HEK293 (cell line): ENCODE measurements around the gene DNAJC6.

Source experiments
- KLF10 ChIP-seq: fragments of 450-650 bp; IDR thresholded peaks from 2 replicates; pipeline ENCODE4 v1.5.1; 2018; ENCODE audit warnings: missing biosample characterization, mild to moderate bottlenecking, missing genetic modification characterization
- OVOL3 ChIP-seq: fragments of 450-650 bp; formaldehyde crosslinking; IDR thresholded peaks from 2 replicates; pipeline ENCODE4 v1.5.1; 2016; ENCODE audit warnings: missing biosample characterization, missing genetic modification characterization
- PRDM10 ChIP-seq: fragments of 450-650 bp; formaldehyde crosslinking; IDR thresholded peaks from 2 replicates; pipeline ENCODE4 v1.5.1; 2016; ENCODE audit warnings: missing biosample characterization, missing genetic modification characterization
- PRDM2 ChIP-seq: fragments of 450-650 bp; formaldehyde crosslinking; IDR thresholded peaks from 2 replicates; pipeline ENCODE4 v1.5.1; 2016; ENCODE audit warnings: missing biosample characterization, missing genetic modification characterization, borderline replicate concordance
- SALL2 ChIP-seq: fragments of 450-650 bp; formaldehyde crosslinking; IDR thresholded peaks from 2 replicates; pipeline ENCODE4 v1.5.0; 2017; ENCODE audit warnings: missing biosample characterization, mild to moderate bottlenecking, missing genetic modification characterization, borderline replicate concordance
- SP2 ChIP-seq: fragments of 450-650 bp; formaldehyde crosslinking; IDR thresholded peaks from 2 replicates; pipeline ENCODE4 v1.5.1; 2016; ENCODE audit warnings: missing biosample characterization, missing genetic modification characterization
- SP7 ChIP-seq: fragments of 450-650 bp; formaldehyde crosslinking; IDR thresholded peaks from 2 replicates; pipeline ENCODE4 v1.5.1; 2016; ENCODE audit warnings: missing biosample characterization, missing genetic modification characterization
- TCF7L2 ChIP-seq: IDR thresholded peaks from 2 replicates; pipeline ENCODE4 v1.6.1; 2011; ENCODE audit warnings: low read depth, mild to moderate bottlenecking, inconsistent platforms, low read length, moderate library complexity, borderline replicate concordance
- YY1 ChIP-seq: fragments of 450-650 bp; formaldehyde crosslinking; IDR thresholded peaks from 2 replicates; pipeline ENCODE4 v1.5.1; 2018; ENCODE audit warnings: missing biosample characterization, missing genetic modification characterization
- ZBTB17 ChIP-seq: fragments of 450-650 bp; formaldehyde crosslinking; IDR thresholded peaks from 2 replicates; pipeline ENCODE4 v1.5.1; 2016; ENCODE audit warnings: missing biosample characterization, missing genetic modification characterization
- ZNF121 ChIP-seq: fragments of 450-650 bp; formaldehyde crosslinking; IDR thresholded peaks from 2 replicates; pipeline ENCODE4 v1.5.1; 2016; ENCODE audit warnings: missing biosample characterization, missing genetic modification characterization
- ZNF132 ChIP-seq: fragments of 450-650 bp; formaldehyde crosslinking; IDR thresholded peaks from 2 replicates; pipeline ENCODE4 v1.5.1; 2017; ENCODE audit warnings: missing biosample characterization, missing genetic modification characterization, borderline replicate concordance
- ZNF146 ChIP-seq: fragments of 450-650 bp; formaldehyde crosslinking; IDR thresholded peaks from 2 replicates; pipeline ENCODE4 v1.5.1; 2016; ENCODE audit warnings: missing biosample characterization, missing genetic modification characterization
- ZNF155 ChIP-seq: fragments of 450-650 bp; formaldehyde crosslinking; IDR thresholded peaks from 2 replicates; pipeline ENCODE4 v1.5.1; 2016; ENCODE audit warnings: missing biosample characterization, missing genetic modification characterization
- ZNF19 ChIP-seq: fragments of 450-650 bp; formaldehyde crosslinking; IDR thresholded peaks from 2 replicates; pipeline ENCODE4; 2016; ENCODE audit warnings: missing biosample characterization, missing genetic modification characterization, low read depth
- ZNF223 ChIP-seq: fragments of 450-650 bp; formaldehyde crosslinking; IDR thresholded peaks from 2 replicates; pipeline ENCODE4 v1.5.1; 2016; ENCODE audit warnings: missing biosample characterization, missing genetic modification characterization
- ZNF311 ChIP-seq: fragments of 450-650 bp; formaldehyde crosslinking; IDR thresholded peaks from 2 replicates; pipeline ENCODE4 v1.5.1; 2017; ENCODE audit warnings: missing biosample characterization, missing genetic modification characterization, borderline replicate concordance
- ZNF335 ChIP-seq: fragments of 450-650 bp; formaldehyde crosslinking; conservative IDR thresholded peaks from 2 replicates; pipeline ENCODE4 v1.5.1; 2016; ENCODE audit warnings: missing biosample characterization, missing genetic modification characterization
- ZNF404 ChIP-seq: fragments of 450-650 bp; formaldehyde crosslinking; IDR thresholded peaks from 2 replicates; pipeline ENCODE4 v1.5.1; 2017; ENCODE audit warnings: missing biosample characterization, missing genetic modification characterization
- ZNF513 ChIP-seq: fragments of 450-650 bp; IDR thresholded peaks from 2 replicates; pipeline ENCODE4 v1.5.1; 2018; ENCODE audit warnings: missing biosample characterization, missing genetic modification characterization
- ZNF530 ChIP-seq: fragments of 450-650 bp; formaldehyde crosslinking; IDR thresholded peaks from 2 replicates; pipeline ENCODE4 v1.5.1; 2016; ENCODE audit warnings: low read depth, missing biosample characterization, missing genetic modification characterization
- ZNF626 ChIP-seq: fragments of 450-650 bp; sonication (Bioruptor Pico); formaldehyde crosslinking; IDR thresholded peaks from 2 replicates; pipeline ENCODE4 v1.5.1; 2018; ENCODE audit warnings: missing biosample characterization, missing genetic modification characterization, inconsistent platforms
- ZNF664 ChIP-seq: fragments of 450-650 bp; formaldehyde crosslinking; IDR thresholded peaks from 2 replicates; pipeline ENCODE4 v1.5.1; 2016; ENCODE audit warnings: missing biosample characterization, missing genetic modification characterization
- ZNF670 ChIP-seq: fragments of 450-650 bp; formaldehyde crosslinking; IDR thresholded peaks from 2 replicates; pipeline ENCODE4 v1.5.1; 2016; ENCODE audit warnings: missing biosample characterization, missing genetic modification characterization, low read depth
- ZNF677 ChIP-seq: fragments of 450-650 bp; IDR thresholded peaks from 2 replicates; pipeline ENCODE4 v1.5.0; 2018; ENCODE audit warnings: missing biosample characterization, mild to moderate bottlenecking, missing genetic modification characterization, moderate library complexity
- TF ChIP-seq, protein P1 (sequence below): fragments of 450-650 bp; formaldehyde crosslinking; IDR thresholded peaks from 2 replicates; pipeline ENCODE4 v1.5.1; 2016; ENCODE audit warnings: missing biosample characterization, missing genetic modification characterization, borderline replicate concordance

DNAJC6 gene

DNA sequence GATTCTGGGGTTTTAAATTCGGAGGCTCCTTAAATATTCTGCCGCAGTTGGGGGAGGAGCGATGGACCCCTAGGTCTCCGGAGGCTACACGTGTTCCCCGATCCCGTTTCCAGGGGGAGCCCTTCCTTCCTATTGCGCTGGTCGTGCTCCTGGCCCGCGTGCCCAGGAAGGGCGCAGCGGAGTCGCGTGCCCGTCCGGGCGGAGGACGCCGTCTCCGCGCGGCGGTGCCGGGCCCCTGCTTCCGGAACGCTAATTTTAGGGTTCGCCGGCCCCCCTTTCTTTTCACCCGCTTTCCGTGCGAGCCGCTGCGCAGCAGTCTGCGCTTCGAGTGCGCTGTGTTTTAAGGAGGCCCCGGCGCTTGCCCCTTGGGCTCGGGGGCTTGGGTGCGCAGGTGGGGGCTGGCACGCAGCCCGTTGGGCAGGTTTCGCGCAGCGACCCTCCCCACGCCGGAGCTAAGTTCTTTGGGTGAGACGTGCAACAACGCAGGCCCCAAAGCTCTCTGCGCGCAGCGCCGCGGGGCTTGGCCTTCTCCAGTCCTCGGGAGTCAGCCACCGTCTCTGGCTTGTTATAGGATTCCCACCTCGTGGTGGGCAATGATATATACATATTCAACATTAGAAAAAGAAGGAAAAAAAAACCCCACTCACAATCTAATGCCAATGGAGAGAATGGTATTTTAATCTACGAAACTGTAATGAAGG, 43.5 kb upstream of the DNAJC6 start (continued):
- TF ChIP-seq PRDM2 (tag by site-specific recombination) (0 out of 2 replicates have a peak, but pooled peaks have one; percentile 30), ZNF121 (tag by site-specific recombination) (no peak), ZNF155 (tag by site-specific recombination) (no peak), SALL2 (tag by site-specific recombination) (no peak), ZNF664 (no peak), ZNF513 (no peak), SP2 (tag by site-specific recombination) (no peak), ZNF132 (tag by site-specific recombination) (no peak), KLF10 (no peak), ZBTB17 (tag by site-specific recombination) (no peak; the same call in none of the 2 replicates), ZNF670 (tag by site-specific recombination) (no peak), ZNF19 (tag by site-specific recombination) (no peak), YY1 (tag by site-specific recombination) (no peak), ZNF311 (tag by site-specific recombination) (no peak), ZNF335 (peak; percentile 87), ZNF530 (tag by site-specific recombination) (no peak), SP7 (tag by site-specific recombination) (peak; percentile 83), OVOL3 (tag by site-specific recombination) (no peak), ZNF677 (tag by site-specific recombination) (no peak), ZNF626 (no peak), TCF7L2 (no peak), ZNF146 (tag by site-specific recombination) (no peak), ZNF404 (no peak), PRDM10 (tag by site-specific recombination) (peak; percentile 98; the same call in 1 of the 2 replicates), ZNF223 (tag by site-specific recombination) (no peak)
- TF ChIP-seq, protein P1, sequence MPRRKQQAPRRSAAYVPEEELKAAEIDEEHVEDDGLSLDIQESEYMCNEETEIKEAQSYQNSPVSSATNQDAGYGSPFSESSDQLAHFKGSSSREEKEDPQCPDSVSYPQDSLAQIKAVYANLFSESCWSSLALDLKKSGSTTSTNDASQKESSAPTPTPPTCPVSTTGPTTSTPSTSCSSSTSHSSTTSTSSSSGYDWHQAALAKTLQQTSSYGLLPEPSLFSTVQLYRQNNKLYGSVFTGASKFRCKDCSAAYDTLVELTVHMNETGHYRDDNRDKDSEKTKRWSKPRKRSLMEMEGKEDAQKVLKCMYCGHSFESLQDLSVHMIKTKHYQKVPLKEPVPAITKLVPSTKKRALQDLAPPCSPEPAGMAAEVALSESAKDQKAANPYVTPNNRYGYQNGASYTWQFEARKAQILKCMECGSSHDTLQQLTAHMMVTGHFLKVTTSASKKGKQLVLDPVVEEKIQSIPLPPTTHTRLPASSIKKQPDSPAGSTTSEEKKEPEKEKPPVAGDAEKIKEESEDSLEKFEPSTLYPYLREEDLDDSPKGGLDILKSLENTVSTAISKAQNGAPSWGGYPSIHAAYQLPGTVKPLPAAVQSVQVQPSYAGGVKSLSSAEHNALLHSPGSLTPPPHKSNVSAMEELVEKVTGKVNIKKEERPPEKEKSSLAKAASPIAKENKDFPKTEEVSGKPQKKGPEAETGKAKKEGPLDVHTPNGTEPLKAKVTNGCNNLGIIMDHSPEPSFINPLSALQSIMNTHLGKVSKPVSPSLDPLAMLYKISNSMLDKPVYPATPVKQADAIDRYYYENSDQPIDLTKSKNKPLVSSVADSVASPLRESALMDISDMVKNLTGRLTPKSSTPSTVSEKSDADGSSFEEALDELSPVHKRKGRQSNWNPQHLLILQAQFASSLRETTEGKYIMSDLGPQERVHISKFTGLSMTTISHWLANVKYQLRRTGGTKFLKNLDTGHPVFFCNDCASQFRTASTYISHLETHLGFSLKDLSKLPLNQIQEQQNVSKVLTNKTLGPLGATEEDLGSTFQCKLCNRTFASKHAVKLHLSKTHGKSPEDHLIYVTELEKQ (tag by site-specific recombination), result no peak
